ENCODE measurements around the gene CASQ2. TPM values are rescaled to one million over a fixed set of nuclear protein-coding genes. Genes with fewer than 3 reads are reported as not detected.

The CASQ2 gene
- total and polyA plus RNA-seq, 2 donors (not counting 3 experiments of a cell fraction or from before 2014, with no cell fraction given): not detected

DNA sequence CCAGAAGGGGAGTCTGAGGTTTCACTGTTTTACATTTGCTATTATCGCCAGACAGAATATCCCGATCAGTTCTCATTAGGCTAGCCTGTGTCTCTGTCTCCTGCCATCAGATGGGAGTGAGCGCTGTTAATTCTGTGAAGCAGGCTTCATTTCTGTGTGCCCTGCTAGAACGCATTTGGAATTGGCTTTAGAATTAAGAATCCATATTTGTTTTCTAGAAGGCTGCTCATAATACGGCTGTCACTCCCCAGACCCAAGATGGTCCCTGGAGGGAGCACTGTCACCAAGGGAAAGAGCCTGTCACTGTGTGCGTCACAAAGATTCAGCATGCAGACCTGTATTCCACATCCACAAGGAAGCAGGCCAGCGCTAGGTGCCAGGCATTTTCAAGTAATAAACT, 49.2 kb downstream of the CASQ2 start:
- H3K27ac ChIP-seq (ENCODE audit: insufficient read depth, low read depth, low read length): no peak overlapping the region
- H3K4me1 ChIP-seq (ENCODE audit: control insufficient read depth, extremely low read depth, insufficient read depth, low read length): no peaks in the 10 kb centered on the region
- intact Hi-C loops (cut with micrococcal nuclease) (no loop called here), dilution Hi-C loops (cut with MboI; ENCODE audit: extremely low pct_ligation_motif_present, low sequenced_read_pairs) (no loop called here)
- H3K4me2 ChIP-seq (ENCODE audit: insufficient read depth, low read length): no peak overlapping the region
- H3K79me2 ChIP-seq (ENCODE audit: control insufficient read depth, insufficient read depth, low read length): no peaks in the 10 kb centered on the region
- H3K9me1 ChIP-seq (replicated peaks; ENCODE audit: control insufficient read depth, extremely low read depth, insufficient read depth, low read length): no peaks in the 10 kb centered on the region
- no TSS peak for BruUV-seq (replicated peaks)
- H3K9me3 ChIP-seq (replicated peaks; ENCODE audit: control insufficient read depth, insufficient read depth, low read length): no peaks in the 10 kb centered on the region
- no peak overlapping the region for H3K4me3 ChIP-seq (replicated peaks in 1 of 3; ENCODE audit: insufficient read depth in 1 of 3, low read depth in 1 of 3, low read length in 3 of 3)
- TF ChIP-seq FOS (IDR thresholded peaks at IDR 0.05; ENCODE audit: borderline replicate concordance, insufficient read depth, low read length): no peak
- TF ChIP-seq, protein P1, sequence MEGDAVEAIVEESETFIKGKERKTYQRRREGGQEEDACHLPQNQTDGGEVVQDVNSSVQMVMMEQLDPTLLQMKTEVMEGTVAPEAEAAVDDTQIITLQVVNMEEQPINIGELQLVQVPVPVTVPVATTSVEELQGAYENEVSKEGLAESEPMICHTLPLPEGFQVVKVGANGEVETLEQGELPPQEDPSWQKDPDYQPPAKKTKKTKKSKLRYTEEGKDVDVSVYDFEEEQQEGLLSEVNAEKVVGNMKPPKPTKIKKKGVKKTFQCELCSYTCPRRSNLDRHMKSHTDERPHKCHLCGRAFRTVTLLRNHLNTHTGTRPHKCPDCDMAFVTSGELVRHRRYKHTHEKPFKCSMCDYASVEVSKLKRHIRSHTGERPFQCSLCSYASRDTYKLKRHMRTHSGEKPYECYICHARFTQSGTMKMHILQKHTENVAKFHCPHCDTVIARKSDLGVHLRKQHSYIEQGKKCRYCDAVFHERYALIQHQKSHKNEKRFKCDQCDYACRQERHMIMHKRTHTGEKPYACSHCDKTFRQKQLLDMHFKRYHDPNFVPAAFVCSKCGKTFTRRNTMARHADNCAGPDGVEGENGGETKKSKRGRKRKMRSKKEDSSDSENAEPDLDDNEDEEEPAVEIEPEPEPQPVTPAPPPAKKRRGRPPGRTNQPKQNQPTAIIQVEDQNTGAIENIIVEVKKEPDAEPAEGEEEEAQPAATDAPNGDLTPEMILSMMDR (IDR thresholded peaks at IDR 0.05; ENCODE audit: extremely low read depth in 1 of 2, insufficient read depth in 1 of 2, low read depth in 1 of 2, low read length in 2 of 2): no peak
- no peak for TF ChIP-seq POLR2AphosphoS5 (IDR thresholded peaks at IDR 0.05; ENCODE audit: insufficient read depth, low read depth, low read length)
- no peak for TF ChIP-seq MYC (IDR thresholded peaks at IDR 0.05; ENCODE audit: low read depth, low read length)
- no peak for TF ChIP-seq GATA2 (IDR thresholded peaks at IDR 0.05; ENCODE audit: insufficient read depth, insufficient read length, low read depth, low read length)
- no peaks in the 10 kb centered on the region for H3K36me3 ChIP-seq (ENCODE audit: control insufficient read depth in 2 of 2, extremely low read depth in 1 of 2, insufficient read depth in 2 of 2, low read length in 2 of 2)
- H3K27me3 ChIP-seq (ENCODE audit: control insufficient read depth in 2 of 2, insufficient read depth in 2 of 2, low read length in 2 of 2): peaks cover 0 to 14% of the 10 kb centered on the region in 2 experiments
- H4K20me1 ChIP-seq (replicated peaks; ENCODE audit: control insufficient read depth, extremely low read depth, insufficient read depth, low read length): no peaks in the 10 kb centered on the region
- FAIRE-seq (no peak), DNase-seq (ENCODE audit: low read depth, low spot score) (no peak)
- ChIA-PET CTCF (interaction anchor here (1.0 to 3.7 kb wide), 4 partner anchors 13 to 301 kb away, joined by 3 to 33 read pairs (median 10); no protein-coding TSS in a partner anchor), POLR2A (no interaction called here)
- no peak overlapping the region for H3K9ac ChIP-seq (replicated peaks; ENCODE audit: extremely low read depth, insufficient read depth, low read length)
- no peak overlapping the region for H2AFZ ChIP-seq (ENCODE audit: low read depth, low read length)

Measured in endothelial cell of umbilical vein (primary cell).